HepG2 (cell line): ENCODE measurements around the gene OVOL3. TPM values are rescaled to one million over a fixed set of nuclear protein-coding genes. Genes with fewer than 3 reads are reported as not detected.

Experiments
- CEBPG ChIP-seq: IDR thresholded peaks from 2 replicates; pipeline ENCODE4 v1.6.1; 2016
- CREBL2 ChIP-seq: sonication (generic); formaldehyde crosslinking; IDR thresholded peaks from 2 replicates; pipeline ENCODE4 v1.8.1; 2023; ENCODE audit warnings: missing genetic modification reagents, mild to moderate bottlenecking, borderline replicate concordance
- CTCF ChIP-seq: sonication (generic); formaldehyde crosslinking; IDR thresholded peaks from 2 replicates; pipeline ENCODE4 v1.5.0; 2020; ENCODE audit warnings: mild to moderate bottlenecking, missing genetic modification reagents, moderate library complexity
- DR1 ChIP-seq: sonication (generic); formaldehyde crosslinking; IDR thresholded peaks from 2 replicates; pipeline ENCODE4 v1.8.0; 2021; ENCODE audit warnings: mild to moderate bottlenecking, missing genetic modification reagents, inconsistent platforms
- ELF3 ChIP-seq: IDR thresholded peaks from 2 replicates; pipeline ENCODE4 v1.6.1; 2016; ENCODE audit warnings: missing genetic modification reagents, missing compliant biosample characterization
- ERF ChIP-seq: IDR thresholded peaks from 2 replicates; pipeline ENCODE4 v1.6.1; 2018; ENCODE audit warnings: missing biosample characterization, missing genetic modification reagents
- FOXP1 ChIP-seq, 2 experiments: fragments of 450-650 bp in 1 of 2; IDR thresholded peaks; 2 replicates each; pipeline ENCODE4 v1.6.1; 2017 to 2018; ENCODE audit warnings: antibody characterized with exemption in 1 of 2
- GPN1 ChIP-seq: sonication (generic); formaldehyde crosslinking; IDR thresholded peaks from 2 replicates; pipeline ENCODE4 v1.5.1; 2020; ENCODE audit warnings: missing genetic modification reagents, borderline replicate concordance
- IKZF4 ChIP-seq: sonication (generic); formaldehyde crosslinking; IDR thresholded peaks from 2 replicates; pipeline ENCODE4 v1.5.1; 2020; ENCODE audit warnings: borderline replicate concordance, mild to moderate bottlenecking, low read depth, missing genetic modification reagents; ENCODE audit errors: not compliant biosample characterization
- MTF1 ChIP-seq: sonication (generic); formaldehyde crosslinking; IDR thresholded peaks from 2 replicates; pipeline ENCODE4 v1.5.0; 2020; ENCODE audit warnings: missing genetic modification reagents
- REPIN1 ChIP-seq: sonication (generic); formaldehyde crosslinking; IDR thresholded peaks from 2 replicates; pipeline ENCODE4 v1.8.0; 2022; ENCODE audit warnings: missing genetic modification reagents, low read depth, mild to moderate bottlenecking, borderline replicate concordance
- RFXAP ChIP-seq: sonication (generic); formaldehyde crosslinking; IDR thresholded peaks from 2 replicates; pipeline ENCODE4 v1.4.0; 2020; ENCODE audit warnings: missing genetic modification reagents, borderline replicate concordance
- SIN3A ChIP-seq: IDR thresholded peaks from 2 replicates; pipeline ENCODE4 v1.6.1; 2011; ENCODE audit warnings: low read depth, mild to moderate bottlenecking, control low read depth, low read length, borderline replicate concordance
- SKIL ChIP-seq: sonication (generic); formaldehyde crosslinking; IDR thresholded peaks from 2 replicates; pipeline ENCODE4 v1.8.0; 2022; ENCODE audit warnings: missing genetic modification reagents, mild to moderate bottlenecking, moderate library complexity, borderline replicate concordance
- SMARCE1 ChIP-seq: fragments of 450-650 bp; IDR thresholded peaks from 2 replicates; pipeline ENCODE4 v1.6.1; 2017; ENCODE audit warnings: borderline replicate concordance
- SP140L ChIP-seq: sonication (generic); formaldehyde crosslinking; IDR thresholded peaks from 2 replicates; pipeline ENCODE4 v1.4.0; 2020; ENCODE audit warnings: missing genetic modification reagents, borderline replicate concordance
- THAP7 ChIP-seq: sonication (generic); formaldehyde crosslinking; IDR thresholded peaks from 2 replicates; pipeline ENCODE4 v1.8.1; 2023; ENCODE audit warnings: mild to moderate bottlenecking, missing genetic modification reagents
- YEATS2 ChIP-seq: sonication (generic); formaldehyde crosslinking; IDR thresholded peaks from 2 replicates; pipeline ENCODE4 v1.4.0; 2020; ENCODE audit warnings: missing genetic modification reagents, borderline replicate concordance
- ZNF441 ChIP-seq: sonication (generic); formaldehyde crosslinking; IDR thresholded peaks from 2 replicates; pipeline ENCODE4 v1.7.0; 2021; ENCODE audit warnings: missing genetic modification reagents, borderline replicate concordance
- ZNF652 ChIP-seq: IDR thresholded peaks from 2 replicates; pipeline ENCODE4 v1.6.1; 2016; ENCODE audit warnings: low read depth, borderline replicate concordance
- ZNF800 ChIP-seq: sonication (generic); formaldehyde crosslinking; IDR thresholded peaks from 2 replicates; pipeline ENCODE4 v1.4.0; 2020; ENCODE audit warnings: missing genetic modification reagents
- polyA plus RNA-seq, 8 experiments: library from polyadenylated mRNA; depleted of rRNA in 3 of 8; stranded (reverse) in 7 of 8; unstranded in 1 of 8; fragments of >200 nt; fragmentation: Illumina TruSeq in 4 of 8; extraction: Trizol in 4 of 8; gene quantifications; 2 replicates each; pipeline versions ENCODE4 v1.2.1 to v1.2.3, GENCODE V29; 2011 to 2016; ENCODE audit warnings: low read depth in 4 of 8, missing spikeins in 1 of 8, mixed read lengths in 1 of 8; ENCODE audit not compliant: insufficient read depth in 1 of 8
- total RNA-seq, 5 experiments: library from RNA; depleted of rRNA; stranded (reverse); fragments of >200 nt; fragmentation: Illumina TruSeq; extraction: Trizol; gene quantifications; 2 replicates each; pipeline ENCODE4 v1.2.3, GENCODE V29; 2016; ENCODE audit warnings: low read depth in 1 of 5

OVOL3 gene
- total and polyA plus RNA-seq, 2 of the 13 experiments (the other 11 are each of a cell fraction or from before 2014, with no cell fraction given) = not detected

- TF ChIP-seq CREBL2 (CRISPR knock-in tag) (no peak), ZNF800 (CRISPR knock-in tag) (no peak), CEBPG (no peak), YEATS2 (CRISPR knock-in tag) (peak; percentile 83), IKZF4 (CRISPR knock-in tag) (peak; percentile 81), GPN1 (CRISPR knock-in tag) (no peak), ELF3 (CRISPR knock-in tag) (peak; percentile 58; the same call in 1 of the 2 replicates), SP140L (no peak), ERF (CRISPR knock-in tag) (peak; percentile 93), RFXAP (CRISPR knock-in tag) (peak; percentile 41; the same call in 1 of the 2 replicates), THAP7 (CRISPR knock-in tag) (no peak), SMARCE1 (no peak), ZNF652 (CRISPR knock-in tag) (no peak), DR1 (CRISPR knock-in tag) (peak; percentile 47), SIN3A (peak; percentile 70; the same call in 1 of the 2 replicates), FOXP1 (IDR thresholded peaks at IDR 0.05) (no peak), FOXP1 (CRISPR knock-in tag; IDR thresholded peaks at IDR 0.05) (no peak; the same call in 1 of the 2 replicates), MTF1 (CRISPR knock-in tag) (no peak; the same call in 1 of the 2 replicates), CTCF (CRISPR knock-in tag) (peak; percentile 21), SKIL (CRISPR knock-in tag) (no peak), ZNF441 (no peak; the same call in 1 of the 2 replicates), REPIN1 (CRISPR knock-in tag) (peak; percentile 45; the same call in 1 of the 2 replicates)
Observed at GRCh38 chr19:36139473-36140303, 28.7 kb downstream of the OVOL3 start, which contains the start of gene CAPNS1 (continued).
